Stimulated activated CD4-positive, alpha-beta T cell treated with anti-CD3 and anti-CD28 coated beads, Interleukin-2, amount 100 ng/mL, for 4 hours (primary cell): ENCODE results near the gene SFSWAP.

ENCODE experiments used
- DNase-seq: peaks from one replicate; pipeline ENCODE4 v3.0.0-alpha.2; 2020; ENCODE audit warnings: low read depth

The SFSWAP gene

GRCh38 chr12:131836193-131836592 is 125.3 kb downstream of the SFSWAP start:
- no peak for DNase-seq

- DNase-seq = no peak
These were observed 126.0 kb downstream of the SFSWAP start for GRCh38 chr12:131836714-131837397.

GRCh38 chr12:131840643-131841416 is 129.9 kb downstream of the SFSWAP start:
- no peak for DNase-seq

- no peak for DNase-seq
These were observed 130.7 kb downstream of the SFSWAP start for GRCh38 chr12:131841547-131841946.

DNA sequence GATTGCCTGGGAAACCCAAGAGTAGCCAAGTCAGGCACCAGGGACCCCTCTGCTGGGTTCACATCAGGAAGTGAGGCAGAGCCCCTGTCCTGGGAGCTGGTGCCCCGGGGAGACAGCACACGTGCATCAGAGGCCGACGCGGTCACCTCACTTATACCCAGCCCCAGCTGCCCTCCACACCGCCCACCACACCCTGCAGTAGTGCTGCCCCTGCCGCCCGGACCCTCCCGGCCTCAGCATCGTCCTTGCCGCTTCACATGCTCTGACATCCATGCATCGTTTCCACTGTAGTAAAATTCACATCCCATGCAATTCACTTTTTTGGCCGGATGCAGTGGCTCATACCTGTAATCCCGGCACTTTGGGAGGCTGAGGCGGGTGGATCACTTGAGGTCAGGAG is 131.3 kb downstream of the SFSWAP start:
- DNase-seq = no peak

GRCh38 chr12:131843527-131843926 is 132.6 kb downstream of the SFSWAP start:
- DNase-seq = no peak

DNA sequence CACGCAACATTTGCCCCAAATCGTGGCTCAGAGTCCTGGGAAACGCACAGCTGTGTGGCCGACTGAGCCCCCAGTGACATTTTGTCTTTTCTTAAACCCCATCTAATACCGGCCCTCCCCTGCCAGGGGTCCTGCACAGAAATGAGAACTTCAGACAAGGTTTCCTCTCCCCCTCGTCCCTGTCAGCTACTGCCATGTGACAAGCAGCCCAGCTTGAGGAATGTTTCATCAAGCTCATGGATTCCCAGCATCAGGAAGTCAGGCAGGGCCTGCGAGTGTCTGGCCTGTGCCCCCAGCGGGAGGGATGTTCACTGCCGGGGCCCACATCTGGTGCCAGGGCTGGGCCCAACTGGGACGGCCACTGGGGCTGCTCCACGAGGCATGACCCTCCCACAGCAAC is 133.2 kb downstream of the SFSWAP start:
- DNase-seq = no peak

GRCh38 chr12:131844656-131845055 is 133.8 kb downstream of the SFSWAP start:
- DNase-seq = no peak

DNA sequence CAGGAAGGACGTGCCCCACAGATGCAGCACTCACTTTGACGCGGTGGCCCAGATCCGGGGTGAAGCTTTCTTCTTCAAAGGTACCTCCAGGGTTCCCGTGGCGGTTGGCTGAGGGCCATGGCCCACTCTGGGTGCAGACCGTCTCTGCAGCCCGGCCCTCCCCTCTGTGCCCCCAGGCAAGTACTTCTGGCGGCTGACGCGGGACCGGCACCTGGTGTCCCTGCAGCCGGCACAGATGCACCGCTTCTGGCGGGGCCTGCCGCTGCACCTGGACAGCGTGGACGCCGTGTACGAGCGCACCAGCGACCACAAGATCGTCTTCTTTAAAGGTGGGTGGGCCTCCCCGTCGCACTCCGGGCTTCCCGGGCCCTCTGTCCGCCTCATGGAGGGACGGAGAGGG is 134.2 kb downstream of the SFSWAP start:
- no peak for DNase-seq

GRCh38 chr12:131847456-131847855 is 136.6 kb downstream of the SFSWAP start:
- DNase-seq = no peak

GRCh38 chr12:131848753-131849152 is 137.9 kb downstream of the SFSWAP start:
- no peak for DNase-seq
